Adrenal gland (tissue), 5 donors: ENCODE results near the gene SIRT6.

ENCODE experiments used
- CTCF ChIP-seq, 6 experiments: fragments of 450-650 bp in 4 of 6; fragments of 200-600 bp in 2 of 6; sonication (generic) in 1 of 6; IDR thresholded peaks; 1 replicate in 5 of 6; 2 replicates in 1 of 6; pipeline versions ENCODE4 v1.5.1 to v1.8.0; 2016 to 2021; ENCODE audit warnings: antibody characterized with exemption in 6 of 6, mild to moderate bottlenecking in 2 of 6, moderate library complexity in 1 of 6
- POLR2A ChIP-seq, 2 donors: fragments of 450-650 bp; IDR thresholded peaks; one replicate each; pipeline ENCODE4 v1.6.1; 2017; ENCODE audit warnings: antibody characterized with exemption in 2 of 2, mild to moderate bottlenecking in 2 of 2, moderate library complexity in 1 of 2
- donor health status: DM: no; HTN: no; CAD: no.

- TF ChIP-seq CTCF (IDR thresholded peaks at IDR 0.05) (no peak), POLR2A (IDR thresholded peaks at IDR 0.05) (no peak)
Measured at GRCh38 chr19:4149518-4150288, 32.7 kb downstream of the SIRT6 start.
